GM19372 (cell line): ENCODE measurements around the gene ASTN2.

Source experiments
- ATAC-seq: cut with Tn5 transposase; IDR thresholded peaks from one replicate; pipeline ENCODE4 v1.9.1; 2021; ENCODE audit warnings: mild to moderate bottlenecking, low read depth, moderate library complexity; ENCODE audit not compliant: unreplicated experiment

Gene ASTN2

GRCh38 chr9:116558818-116559540, 855.9 kb downstream of the ASTN2 start:
- ATAC-seq: no peak

DNA sequence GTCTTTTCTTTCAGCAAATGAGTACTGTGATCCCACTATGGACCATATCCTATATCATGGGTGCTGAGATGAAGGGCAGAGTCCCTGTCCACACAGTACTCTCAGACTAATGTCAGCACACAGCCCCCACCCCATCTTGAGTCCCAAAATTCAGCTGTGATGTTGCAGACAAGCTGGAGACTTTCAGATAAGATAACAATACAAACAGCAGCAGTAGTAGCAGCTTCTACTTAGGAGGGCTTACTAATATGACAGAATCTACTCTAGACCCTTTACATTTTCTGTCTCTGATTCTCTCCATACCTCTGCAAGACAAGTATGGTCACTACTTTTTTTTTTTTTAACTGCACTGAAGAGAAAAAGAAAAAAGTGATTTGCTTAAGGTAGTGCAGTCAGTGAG, 856.8 kb downstream of the ASTN2 start:
- no peak for ATAC-seq

- ATAC-seq: no peak
Measured at GRCh38 chr9:116555556-116556155, 859.2 kb downstream of the ASTN2 start.

- no peak for ATAC-seq
Measured at GRCh38 chr9:116555119-116555518, 859.7 kb downstream of the ASTN2 start.

DNA sequence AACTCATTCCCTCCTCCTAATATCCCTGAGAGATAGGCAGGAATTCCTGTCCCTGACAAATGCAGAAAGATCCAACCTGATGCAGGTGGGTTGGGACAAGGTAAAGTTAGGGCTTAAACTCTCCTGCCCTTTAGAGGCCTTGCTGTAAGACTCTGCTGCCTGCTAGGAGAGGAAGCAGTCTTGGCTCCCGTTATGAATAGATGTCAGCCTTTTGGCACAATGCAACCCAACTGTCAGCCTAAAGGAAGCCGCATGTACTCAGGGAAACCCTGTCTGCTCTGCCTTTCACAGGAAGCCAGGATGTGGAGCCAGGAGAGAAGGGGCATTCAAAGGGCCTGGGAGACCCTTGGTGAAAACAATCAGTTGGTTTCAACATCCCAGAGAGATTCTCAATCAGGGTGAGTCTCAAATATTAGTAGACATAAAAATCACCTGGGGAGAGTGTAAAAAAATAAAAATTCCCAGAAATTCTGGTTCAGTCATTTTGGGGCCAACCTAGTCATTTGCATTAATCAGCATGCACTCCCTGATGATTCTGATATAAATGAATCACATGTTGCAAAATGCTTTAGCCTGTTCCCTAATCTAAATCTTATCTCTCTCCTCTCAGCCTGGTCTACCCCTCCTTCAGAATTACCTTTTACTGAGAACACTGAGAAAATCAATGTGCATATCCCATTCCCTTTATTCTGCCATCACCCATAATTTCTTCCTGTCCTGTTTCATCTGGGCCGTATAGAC, 864.0 kb downstream of the ASTN2 start:
- no peak for ATAC-seq

DNA sequence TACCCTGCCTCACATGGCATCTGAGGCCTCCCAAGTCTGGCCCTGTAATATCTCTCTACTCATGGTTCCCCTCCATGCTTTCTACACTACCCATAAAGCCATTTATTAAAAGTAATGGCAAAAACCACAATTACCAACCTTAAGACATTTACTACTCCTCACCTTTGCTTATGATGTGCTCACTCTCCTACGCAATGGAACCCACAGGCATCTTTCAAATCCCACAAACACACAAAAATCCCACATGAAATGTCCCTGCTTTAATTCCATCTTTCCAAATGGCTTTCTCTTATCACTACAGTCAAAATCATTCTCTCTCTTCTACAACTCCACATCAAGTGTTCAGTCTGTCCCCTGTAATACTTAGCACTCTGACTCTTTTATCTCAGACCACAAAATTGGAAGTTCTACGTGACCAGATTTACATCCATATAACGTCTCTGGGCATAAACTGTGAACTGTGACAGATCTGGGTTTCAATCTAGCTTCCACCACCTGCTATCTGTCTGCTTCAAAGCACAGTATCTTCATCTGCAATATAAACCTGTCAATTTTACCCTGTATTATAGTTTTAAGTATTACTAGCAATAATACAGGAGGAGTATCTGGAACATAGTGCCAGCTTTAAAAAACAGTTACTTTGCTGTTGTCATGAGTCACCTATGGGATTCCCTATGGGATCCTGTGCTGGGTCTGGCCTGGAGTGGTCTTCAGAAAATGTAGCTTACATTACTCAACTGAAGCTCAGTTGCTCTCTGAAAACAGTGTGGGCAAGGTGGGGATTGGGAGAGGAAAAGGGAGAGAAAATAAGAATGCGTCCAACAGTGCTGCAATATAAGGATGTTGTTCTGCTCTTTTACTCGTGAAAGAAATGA, 864.8 kb downstream of the ASTN2 start:
- ATAC-seq: no peak

DNA sequence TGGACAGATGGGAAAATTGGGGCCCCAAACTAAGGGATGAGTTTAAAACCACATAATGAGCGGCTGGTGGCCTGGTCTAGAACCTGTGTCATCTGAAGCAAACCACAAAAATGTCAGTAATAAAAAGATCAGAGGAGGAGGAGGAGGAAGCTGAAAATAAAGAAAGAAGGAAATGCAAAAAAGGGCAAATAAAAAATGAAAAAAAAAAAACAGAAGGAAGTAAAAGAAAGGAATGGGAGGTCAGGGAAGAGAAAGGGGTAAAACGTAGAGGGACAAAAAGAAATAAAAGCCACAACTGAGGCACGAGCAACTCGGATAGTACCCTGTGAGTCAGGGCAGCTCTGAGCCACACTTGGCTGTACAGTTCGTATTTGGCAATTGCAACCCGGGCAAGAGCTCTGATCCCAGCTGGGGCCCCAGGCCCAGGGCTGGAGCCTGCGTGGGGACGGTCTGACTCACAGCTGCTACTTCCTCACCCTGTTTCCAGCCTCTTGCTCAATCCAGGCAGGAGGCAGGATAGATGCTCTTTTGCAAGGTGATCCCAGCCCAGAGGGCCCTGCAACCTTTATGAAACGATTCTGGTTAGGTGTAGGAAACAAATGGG, 865.7 kb downstream of the ASTN2 start:
- no peak for ATAC-seq

DNA sequence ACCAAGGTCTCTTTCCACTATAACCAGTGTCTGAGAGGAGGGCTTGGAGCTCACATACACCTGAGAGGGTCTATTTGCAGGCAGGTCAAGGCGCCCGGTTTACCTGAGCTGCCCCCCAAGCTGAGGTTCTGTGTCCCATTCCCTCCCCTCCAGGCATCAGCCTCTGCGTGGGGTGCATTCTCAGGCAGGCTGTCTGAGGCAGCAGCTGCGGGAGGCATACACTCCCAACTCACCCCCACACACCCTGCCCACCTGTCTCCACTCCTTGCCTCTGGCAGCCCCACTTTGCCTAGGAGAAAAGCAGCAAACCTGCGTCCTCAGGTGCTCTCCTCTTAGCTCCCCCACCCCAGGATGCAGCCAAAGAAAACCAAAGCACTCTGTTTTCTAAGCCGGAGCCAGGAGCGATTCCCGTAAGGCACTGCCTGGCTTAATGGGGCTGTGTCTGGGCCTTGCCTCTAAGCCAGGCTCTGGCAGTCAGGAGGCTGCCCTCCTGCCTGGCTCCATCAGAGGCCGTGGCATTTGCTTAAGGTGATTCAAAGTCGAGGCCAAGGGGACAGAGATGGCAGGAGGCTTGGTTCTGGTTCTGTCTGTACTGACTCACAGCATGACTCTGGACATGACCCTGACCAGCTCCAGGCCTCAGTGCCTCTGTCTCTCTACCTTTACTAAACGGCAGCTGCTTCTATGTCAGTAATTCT, 867.0 kb downstream of the ASTN2 start:
- ATAC-seq: no peak

GRCh38 chr9:116546711-116547581, 867.9 kb downstream of the ASTN2 start:
- ATAC-seq: no peak

DNA sequence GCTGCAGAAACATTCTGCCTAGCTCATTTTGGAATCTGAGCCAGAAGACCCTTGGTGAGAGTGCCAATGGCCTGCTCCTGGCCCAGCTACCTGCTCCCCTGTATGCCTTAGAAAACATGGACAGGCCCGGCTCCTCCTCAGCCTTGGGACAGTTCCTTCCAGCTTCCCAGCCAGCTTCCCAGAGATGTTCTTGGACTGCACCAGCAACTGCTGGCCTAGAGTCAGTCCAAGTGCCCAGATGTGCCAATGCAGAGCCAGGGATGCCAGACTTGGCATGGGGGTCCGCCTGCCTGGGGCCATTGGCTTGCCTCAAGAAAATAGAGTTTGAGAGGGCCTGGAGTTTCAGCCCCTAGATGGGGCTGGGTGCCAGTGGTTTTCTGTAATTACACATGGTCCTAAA, 870.0 kb downstream of the ASTN2 start:
- no peak for ATAC-seq

- no peak for ATAC-seq
Measured at GRCh38 chr9:116543731-116544400, 871.0 kb downstream of the ASTN2 start.

DNA sequence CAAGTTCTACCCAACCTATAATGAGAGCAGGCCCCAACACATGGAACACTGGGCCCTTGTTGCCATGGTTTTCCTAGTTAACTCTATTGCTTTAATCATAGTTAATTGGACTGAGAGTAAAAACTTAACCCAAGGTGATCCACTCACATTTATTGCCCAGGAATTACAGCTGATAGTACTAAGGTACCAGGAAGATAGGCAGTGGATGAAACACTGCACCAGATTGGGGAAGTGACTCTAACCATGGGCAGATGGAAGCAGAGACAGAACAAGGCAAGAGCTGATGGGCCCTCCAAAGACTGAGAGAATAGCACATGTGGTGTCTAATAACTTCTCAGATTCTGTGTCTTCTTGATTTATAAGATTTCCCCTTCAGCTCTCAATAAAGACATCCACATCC, 873.5 kb downstream of the ASTN2 start:
- no peak for ATAC-seq

- no peak for ATAC-seq
Measured at GRCh38 chr9:116539549-116539948, 875.3 kb downstream of the ASTN2 start.

GRCh38 chr9:116525611-116526010, 889.2 kb downstream of the ASTN2 start:
- no peak for ATAC-seq

GRCh38 chr9:116524778-116525470, 889.9 kb downstream of the ASTN2 start:
- ATAC-seq: no peak

DNA sequence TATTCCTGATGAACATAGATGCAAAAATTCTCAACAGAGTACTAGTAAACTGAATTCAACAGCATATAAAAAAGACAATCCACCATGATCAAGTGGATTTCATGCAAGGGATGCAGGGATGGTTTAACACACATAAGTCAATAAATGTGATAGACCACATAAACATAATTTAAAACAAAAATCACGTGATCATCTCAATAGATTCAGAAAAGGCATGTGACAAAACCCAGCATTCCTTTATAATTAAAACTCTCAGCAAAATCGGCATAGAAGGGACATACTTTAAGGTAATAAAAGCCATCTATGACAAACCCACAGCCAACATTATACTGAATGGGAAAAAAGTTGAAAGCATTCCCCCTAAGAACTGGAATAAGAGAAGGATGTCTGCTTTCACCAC, 894.6 kb downstream of the ASTN2 start:
- ATAC-seq: no peak

DNA sequence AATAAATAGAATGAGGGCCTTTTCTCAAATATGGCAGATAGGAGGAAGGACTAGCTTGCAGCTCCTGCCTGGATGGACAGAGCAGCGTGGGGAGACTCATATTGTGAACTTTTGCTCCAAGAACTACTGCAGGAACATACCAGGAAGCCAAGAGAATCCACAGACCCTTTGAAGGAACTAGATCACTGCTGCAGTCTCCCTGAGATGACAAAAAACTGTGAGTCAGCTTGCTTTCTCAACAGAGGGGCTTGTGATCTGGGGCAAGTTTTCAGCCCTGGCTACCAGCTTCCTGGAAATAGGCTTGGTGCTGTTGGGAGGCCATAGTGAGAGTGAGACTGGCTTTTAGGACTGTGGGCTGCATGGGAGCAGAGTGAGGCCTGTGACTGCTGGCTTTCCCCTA, 898.4 kb downstream of the ASTN2 start:
- ATAC-seq: no peak

GRCh38 chr9:116515541-116515940, 899.3 kb downstream of the ASTN2 start:
- no peak for ATAC-seq
